ENCODE data around the gene GARNL3.

The GARNL3 gene

DNA sequence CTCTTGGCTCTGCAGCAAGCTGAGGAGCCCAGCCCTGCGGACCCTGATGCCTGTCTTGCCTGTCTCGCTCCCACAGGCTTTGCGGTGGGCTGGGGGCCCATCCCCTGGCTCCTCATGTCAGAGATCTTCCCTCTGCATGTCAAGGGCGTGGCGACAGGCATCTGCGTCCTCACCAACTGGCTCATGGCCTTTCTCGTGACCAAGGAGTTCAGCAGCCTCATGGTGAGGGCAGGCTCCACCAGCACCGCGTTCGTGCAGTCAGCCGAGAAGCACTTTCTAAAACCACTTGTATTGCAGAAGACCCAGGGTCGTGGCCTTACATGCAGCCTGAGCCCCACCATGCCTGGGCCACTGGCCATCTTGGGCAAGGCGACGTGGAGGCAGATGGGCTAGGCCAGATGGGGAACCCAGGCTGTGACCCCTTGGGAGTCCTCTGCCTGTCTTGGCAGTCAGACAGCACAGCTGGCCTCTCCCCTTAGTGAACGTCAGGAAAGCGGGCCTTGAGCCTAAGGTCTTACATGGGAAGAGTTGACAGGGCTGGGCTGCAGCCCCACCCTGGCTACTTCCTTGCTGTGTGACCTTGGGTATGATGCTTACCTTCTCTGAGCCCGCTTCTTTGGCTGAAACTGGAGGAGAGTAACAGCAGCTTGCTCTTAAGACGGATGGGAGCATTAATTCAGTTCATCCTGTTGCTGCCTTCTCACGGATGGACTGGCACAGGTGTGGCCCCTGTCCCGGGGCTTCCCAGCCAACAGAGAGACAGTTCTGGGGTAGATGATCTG lies 141.0 kb downstream of the GARNL3 start:
- DNase-seq (ENCODE audit: low read depth): no peak

DNA sequence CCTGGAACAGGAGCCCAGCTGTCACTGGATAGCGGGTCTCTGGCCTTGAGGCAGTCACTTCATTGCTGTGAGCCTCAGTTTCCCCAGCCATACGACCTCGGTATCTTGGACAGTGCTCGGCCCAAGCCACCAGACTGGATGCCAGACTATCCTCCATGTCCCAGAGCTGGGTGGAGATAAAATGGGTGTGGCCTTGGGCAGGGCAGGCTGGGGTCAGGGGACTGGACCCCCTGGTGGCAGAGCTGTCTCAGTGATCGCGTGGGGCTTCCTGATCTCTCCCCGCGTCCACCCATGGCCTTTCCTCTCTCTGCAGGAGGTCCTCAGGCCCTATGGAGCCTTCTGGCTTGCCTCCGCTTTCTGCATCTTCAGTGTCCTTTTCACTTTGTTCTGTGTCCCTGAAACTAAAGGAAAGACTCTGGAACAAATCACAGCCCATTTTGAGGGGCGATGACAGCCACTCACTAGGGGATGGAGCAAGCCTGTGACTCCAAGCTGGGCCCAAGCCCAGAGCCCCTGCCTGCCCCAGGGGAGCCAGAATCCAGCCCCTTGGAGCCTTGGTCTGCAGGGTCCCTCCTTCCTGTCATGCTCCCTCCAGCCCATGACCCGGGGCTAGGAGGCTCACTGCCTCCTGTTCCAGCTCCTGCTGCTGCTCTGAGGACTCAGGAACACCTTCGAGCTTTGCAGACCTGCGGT lies 142.4 kb downstream of the GARNL3 start:
- no peak for DNase-seq (ENCODE audit: low read depth)

DNA sequence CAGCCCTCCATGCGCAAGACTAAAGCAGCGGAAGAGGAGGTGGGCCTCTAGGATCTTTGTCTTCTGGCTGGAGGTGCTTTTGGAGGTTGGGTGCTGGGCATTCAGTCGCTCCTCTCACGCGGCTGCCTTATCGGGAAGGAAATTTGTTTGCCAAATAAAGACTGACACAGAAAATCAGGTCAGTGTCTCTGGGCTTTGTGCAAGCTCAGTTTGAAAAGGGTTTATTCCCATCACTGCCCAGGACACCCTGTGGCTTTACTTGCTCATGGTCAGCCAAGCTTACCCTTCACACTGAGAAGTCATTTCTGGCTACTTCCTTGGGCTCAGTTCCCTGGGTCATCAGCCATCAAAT lies 142.9 kb downstream of the GARNL3 start:
- DNase-seq (ENCODE audit: low read depth): no peak

DNA sequence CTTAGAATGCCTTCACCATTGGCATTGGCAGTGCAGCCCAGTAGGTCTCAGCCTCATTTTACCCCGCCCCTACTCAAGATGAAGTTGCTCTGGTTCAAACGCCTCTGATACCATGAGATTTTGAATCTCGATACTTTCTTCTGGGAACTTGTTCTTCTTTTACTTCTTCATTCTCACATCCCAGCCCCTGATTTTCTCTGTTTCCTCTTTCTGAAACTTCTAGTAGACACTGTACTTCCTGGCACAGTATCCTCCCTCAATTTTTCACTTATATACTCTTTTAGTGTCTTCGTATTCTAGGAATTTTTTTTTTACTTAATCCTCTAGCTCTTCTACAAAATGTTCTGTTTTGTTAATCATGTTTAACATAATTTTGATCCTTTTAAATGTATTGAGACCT lies 146.5 kb downstream of the GARNL3 start:
- DNase-seq (ENCODE audit: low read depth): no peak

DNA sequence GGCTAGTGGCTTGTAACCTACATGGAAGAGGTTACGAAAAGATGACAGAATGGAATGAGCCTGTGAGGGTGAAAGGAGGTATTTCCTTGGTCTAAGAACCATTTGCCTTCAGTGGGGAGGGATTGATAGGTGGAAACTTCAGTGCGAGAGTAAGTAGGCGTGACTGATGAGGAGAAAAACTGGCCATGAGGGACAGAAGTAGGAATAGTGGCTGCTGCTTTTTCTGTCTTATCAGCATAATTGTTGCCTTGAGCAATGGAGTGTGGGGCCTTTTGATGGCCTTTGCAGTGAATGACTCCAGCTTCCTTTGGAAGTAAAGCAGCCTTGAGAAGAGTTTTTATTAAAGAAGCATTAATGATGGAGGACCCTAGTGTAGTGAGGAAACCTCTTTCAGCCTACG lies 150.6 kb downstream of the GARNL3 start:
- DNase-seq (ENCODE audit: low read depth): no peak

DNA sequence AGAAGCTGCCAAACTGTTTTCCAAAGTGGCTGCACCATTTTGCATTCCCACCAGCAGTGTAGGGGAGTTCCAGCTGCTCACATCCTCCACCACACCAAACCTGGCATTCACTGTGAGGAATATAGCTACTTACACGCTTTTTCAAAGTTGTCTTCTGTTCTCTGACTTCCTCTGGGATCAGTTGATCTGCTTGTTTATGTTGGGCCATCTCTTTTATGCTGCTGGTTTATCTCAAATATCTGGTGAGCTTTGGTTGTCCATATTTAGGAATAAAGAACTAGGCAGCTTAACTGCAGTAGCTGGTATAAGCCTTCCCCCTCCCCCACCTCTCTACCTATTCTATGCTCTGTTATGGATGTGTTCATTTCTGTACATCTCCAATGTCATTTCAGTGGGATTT lies 151.1 kb downstream of the GARNL3 start:
- DNase-seq (ENCODE audit: low read depth): no peak

DNA sequence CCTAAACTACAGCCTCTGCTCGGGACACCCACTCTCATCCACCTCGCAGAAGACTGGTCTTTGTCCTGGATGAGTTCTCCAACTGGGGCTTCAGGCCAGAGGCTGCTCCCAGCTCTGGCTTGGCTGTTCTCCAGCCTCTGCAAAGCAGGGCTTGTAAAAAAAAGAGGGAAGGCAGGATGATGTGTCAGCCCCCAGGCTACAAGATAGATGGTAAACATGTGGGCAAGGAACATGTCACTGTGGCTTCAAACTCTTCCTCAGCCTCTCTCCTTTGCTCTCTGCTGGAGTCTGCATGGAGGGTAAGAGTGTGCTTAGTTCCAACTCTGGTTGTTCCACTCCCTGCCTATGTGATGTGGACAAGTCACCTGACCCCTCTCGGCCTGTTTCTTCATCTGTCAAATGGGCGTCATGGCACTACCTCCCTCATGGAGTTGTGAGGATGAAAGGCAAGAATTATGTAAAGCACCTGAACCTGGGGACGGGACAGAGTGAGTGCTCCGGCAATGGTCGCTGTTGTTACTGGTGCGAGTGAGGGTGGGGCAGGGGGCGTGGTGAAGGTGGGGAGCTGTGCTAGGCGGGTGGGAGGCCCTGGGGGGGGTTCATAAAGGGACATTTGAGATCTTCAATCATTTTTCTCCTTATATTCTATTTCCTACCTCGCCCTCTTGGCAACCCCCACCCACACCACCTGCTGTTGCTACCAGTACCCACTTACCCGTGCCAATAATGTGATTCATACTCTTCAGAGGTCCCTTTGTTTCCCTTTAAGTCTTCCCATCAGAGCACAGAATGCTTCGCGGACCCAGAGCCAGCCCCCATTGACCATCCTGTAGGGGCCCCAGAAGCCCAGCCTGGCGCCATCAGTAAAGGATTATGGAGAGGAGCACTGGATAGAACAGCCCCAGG lies 152.8 kb downstream of the GARNL3 start:
- DNase-seq (ENCODE audit: low read depth): no peak

DNA sequence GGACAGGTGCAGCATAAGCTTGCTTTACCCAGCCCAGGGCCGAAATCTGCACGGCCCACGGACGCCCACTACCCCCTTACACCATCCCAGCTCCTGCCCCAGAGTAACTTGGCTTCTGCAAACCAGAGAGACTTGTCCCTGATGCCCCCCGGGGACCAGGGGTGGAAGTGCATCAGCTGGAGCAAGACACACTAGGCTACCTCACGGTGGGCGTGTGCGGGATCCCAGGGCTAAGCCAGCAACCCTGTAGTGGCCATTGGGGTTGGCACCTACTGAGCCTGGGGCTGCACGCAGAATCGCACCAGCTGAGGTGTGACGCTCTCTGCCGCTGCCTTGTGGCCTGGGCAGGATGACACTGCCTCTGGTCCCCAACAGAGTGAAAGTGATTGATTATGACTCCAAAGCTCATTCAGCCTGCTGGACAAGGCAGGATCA lies 153.5 kb downstream of the GARNL3 start:
- DNase-seq (ENCODE audit: low read depth): no peak

DNA sequence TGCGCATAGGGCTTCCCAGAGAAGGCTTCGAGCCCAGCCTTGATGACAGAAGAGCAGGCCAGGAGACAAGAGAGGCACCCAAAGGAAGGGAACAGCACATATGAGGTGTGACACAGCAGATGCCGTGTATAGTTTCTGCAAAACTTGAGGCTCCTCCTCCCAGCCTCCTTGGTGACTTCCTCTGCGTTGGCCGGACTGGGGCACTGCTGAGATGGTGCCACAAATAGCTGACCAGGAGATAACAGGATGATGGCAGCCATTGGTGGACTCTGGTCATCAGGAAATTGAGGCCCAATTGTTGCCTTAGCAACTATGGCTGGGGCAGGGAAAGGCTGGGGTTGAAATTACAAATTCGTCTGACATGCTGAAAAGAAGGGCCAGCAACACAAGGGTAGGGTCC lies 154.8 kb downstream of the GARNL3 start:
- DNase-seq (ENCODE audit: low read depth): no peak

DNA sequence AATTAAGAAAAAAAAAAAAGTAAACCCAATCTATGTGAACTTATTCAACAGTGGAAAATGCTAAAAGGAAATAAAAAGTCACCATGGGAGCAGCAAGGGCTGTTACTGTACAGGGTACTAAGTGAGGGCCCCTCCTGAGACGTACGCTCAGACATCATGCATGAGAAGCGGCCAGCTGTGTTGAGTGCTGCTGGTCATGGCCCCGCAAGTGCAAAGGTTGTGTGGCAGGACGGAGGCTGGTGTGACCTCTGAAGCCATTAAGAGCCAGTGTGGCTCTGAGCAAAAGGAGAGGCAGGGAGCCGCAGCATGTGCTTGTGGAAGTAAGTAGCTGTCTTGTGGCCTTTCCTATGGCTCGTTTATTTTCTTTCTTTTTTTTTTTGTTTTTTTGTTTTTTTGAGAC lies 156.5 kb downstream of the GARNL3 start:
- DNase-seq (ENCODE audit: low read depth): no peak

DNA sequence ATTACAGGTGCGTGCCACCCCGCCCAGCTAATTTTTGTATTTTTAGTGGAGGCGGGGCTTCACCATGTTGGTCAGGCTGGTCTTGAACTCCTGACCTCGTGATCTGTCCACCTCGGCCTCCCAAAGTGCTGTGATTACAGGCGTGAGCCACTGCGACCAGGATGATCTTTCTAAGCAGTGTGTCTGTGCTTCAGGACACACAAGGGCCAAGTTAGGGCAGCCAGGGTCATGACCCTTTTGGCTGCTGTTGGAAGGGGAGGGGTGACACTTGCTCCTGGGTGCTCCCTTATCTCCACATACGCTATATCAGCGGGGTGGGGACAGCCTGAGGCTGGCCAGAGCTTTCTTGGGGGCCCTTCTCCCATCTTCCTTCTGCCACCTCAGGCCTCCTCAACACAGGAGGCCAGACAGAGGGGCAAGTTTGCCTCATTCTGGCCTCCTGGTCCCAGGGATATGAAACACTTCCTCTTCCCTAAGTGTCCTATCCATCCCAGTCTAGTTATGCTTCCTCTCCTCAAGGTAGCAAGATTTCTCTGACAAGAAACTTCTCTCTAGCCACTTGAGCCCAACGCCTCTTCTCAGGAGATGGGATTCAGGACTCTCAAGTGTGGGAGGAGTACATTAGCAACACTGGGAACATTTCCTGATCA lies 157.7 kb downstream of the GARNL3 start:
- DNase-seq (ENCODE audit: low read depth): no peak

DNA sequence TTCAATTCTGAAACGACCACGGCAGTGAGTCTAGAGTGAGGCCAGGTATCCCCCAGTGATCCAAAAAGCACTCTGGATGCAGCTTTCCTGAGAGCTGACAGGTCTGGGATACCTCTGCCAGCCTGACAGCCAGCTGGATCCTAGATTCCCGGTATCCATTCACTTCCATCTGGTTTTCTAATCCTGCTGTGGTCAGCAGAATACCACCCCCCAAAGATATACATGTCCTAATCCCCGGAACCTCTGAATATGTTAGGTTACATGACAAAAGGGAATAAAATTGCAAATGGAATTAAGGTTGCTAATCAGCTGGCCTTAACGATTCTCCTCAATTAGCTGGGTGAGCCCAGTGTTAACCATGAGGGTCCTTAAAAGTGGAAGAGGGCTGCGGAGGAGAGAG lies 158.2 kb downstream of the GARNL3 start:
- DNase-seq (ENCODE audit: low read depth): no peak

DNA sequence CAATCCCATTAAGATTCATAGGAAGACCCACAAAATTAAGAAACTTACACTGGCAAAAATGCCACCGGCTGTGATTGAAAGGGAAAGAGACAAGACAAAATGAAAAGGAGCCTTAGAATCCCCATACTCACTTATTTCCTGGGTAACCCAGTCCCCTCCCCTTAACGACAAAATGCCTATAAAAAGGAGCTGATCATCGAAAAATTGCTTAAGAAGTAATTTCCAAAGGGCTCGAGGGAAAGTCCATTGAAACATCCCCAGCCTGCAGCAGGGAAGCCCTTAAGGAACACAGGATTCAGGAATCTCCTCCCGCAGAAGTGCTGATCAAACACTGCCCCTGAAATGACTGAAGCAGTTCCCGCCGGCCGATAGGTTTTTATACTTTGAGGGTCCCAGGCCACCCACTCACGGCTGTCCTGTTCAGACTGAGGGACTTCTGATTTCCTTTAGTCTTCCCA lies 158.9 kb downstream of the GARNL3 start:
- DNase-seq (ENCODE audit: low read depth): no peak

DNA sequence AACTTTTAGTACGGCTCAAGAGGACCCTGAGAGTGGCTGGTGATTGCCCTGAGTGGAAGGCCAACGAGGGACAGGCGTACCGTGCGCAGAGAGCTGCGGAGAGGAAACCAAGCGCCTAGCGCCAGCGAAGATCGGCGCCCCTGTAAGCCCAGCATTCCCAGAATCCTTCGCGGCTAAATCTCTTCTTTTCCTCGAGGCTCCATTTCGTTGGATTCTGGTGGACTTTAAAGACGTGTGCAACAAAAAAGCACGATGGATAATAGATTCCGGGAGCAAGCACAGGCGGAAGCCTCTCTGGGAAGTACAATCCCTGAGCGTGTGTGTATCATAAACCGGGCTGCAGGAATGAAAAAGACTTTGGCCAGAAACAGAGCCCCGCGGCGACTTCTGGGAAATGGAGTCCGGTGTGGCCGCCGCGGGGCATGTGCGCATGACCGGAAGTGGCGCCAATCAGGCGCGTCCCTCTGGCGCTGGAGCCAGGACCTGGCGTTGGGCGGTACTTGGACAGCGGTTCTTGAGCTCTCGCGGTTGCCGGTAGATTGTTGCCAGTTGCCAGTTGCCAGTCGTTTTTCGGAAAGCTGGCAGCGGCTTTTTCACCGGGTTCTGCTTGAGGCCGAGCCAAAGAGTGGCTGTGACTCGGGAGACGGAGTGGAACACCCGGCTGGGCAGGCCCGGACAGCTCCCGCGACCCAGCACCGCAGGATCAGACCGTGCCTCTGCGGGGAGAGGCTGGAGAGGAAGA lies 159.5 kb downstream of the GARNL3 start, which contains the start of gene ZNF79:
TSS of gene ZNF79 (plus strand) at position 449 of the 742 bp plus-strand sequence. CDS start 406 bp downstream, outside the sequence.
- peak; percentile 88 for DNase-seq (ENCODE audit: low read depth)

DNA sequence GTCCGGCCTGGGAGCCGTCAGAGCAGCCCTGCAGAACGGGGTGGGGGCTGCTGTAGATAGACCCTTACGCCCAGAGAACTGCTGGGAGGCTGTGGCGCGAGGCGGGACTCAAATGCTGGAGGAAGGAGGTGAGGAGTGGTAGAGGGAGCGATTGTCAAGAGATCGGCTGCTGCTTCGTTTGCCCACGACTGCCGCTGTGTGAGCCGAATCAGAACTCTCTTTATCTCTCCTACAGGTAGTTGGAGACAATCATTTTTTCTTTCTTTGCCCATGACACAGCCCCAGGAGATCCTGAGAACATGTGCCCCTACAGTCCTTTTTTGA lies 160.1 kb downstream of the GARNL3 start:
- DNase-seq (ENCODE audit: low read depth): no peak

DNA sequence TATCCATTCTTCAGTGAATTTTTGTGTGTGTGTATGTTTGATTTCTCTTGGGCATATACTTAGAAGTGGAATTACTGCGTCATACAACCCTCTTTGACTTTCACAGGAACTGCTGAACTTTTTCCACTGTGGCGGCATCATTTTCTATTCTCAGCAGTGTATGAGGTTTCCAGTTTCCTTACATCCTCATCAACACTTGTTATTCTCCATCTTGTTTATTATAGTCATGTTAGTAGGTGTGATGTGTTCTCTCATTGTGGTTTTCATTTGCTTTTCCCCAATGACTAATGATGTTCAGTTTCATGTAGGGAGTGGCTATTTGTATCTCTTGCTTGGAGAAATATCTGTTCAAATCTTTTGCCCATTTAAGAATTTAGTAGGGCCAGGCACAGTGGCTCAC lies 162.2 kb downstream of the GARNL3 start:
- no peak for DNase-seq (ENCODE audit: low read depth)

DNA sequence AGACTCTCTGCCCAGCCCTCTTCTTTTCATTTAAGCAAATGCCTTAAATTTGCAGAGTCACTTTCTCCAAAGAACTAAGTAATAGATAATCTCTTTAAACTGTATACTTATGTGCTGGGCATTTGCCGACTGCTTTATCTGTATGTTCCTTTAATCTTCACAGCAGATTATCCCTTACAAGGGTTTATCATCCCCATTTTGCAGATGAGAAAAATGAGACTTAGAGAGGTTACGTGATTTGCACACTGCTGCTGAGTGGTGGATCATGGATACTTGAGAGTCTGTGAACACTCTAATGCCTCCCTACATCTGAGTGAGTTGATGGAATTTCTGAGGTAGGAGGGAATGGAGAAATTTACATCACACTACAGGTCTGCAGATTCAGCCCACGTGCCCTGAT lies 163.8 kb downstream of the GARNL3 start:
- no peak for DNase-seq (ENCODE audit: low read depth)

DNA sequence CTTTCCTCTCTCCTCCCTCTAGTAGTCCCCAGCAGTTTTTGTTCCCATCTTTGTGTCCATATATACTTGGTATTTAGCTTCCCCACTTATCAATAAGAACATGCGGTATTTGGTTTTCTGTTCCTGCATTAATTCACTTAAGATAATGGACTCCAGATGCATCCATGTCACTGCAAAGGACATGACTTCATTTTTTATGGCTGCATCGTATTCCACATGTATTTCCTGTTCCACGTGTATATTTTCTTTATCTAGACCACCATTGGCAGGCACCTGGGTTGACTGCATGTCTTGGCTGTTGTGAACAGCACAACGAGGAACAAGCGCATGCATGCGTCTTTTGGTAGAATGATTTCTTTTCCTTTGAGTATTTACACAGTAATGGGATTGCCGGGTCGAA lies 165.8 kb downstream of the GARNL3 start:
- no peak for DNase-seq (ENCODE audit: low read depth)

DNA sequence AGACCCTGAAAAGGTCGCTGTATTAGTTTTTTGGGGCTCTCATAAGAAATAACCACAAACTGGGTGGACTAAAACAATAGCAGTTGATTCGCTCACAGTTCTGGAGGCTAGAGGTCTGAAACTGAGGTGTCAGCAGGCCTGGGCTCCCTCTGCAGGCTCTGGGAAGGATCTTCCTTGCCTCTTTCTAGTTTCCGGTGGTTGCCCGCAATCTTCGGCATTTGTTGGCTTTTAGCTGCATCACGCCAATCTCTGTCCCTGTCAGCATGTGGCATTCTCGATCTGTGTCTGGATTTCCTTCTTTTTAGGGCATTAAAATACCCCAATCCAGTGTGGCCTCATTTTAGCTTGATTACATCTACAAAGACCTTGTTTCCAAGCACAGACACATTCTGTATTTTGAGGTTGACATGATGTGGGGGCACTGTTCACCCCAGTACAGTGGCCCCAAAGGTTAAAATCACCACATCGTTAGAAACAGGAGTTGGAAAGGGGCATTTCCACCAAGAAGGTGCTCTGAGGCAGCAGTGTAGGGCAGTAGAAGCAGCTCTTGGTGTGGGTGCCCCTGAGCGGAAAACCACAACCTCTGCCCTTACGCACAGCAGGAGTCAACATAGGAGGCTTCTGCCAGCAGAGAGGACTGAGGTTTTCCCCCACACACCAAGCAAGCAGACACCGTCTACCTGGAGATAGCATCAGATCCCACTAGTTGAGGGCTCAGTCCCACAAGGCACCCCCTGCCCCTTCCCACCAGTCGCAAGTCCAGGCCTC lies 173.1 kb downstream of the GARNL3 start:
- no peak for DNase-seq (ENCODE audit: low read depth)

DNA sequence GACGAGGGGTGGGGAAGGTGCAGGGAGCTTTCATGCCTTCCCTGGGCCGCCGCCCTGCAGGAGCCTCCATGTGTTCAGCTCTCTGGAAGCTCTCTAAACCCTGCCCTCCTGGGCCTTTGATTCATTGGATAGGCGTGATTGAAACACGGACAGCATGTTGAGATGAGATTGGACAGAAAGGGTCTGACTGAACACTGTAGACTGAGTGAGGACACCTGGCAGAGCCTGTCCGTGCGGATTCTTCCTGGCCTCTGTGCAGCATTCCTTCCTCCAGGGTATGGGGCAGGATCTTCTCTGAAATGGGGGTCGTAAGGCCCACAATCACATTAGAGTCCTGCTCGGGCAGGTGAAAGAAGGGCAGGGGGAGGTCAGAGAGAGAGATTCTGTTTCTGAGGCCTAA lies 173.8 kb downstream of the GARNL3 start:
- DNase-seq (ENCODE audit: low read depth): no peak

All from stimulated activated CD8-positive, alpha-beta memory T cell treated with anti-CD3 and anti-CD28 coated beads, Interleukin-12 subunit alpha, Interleukin-12 subunit beta, amount 100 ng/mL, for 4 hours (primary cell).